Adrenal gland (tissue), 5 donors: Measurements from ENCODE around the gene RAVER1.

Experiments used
- CTCF ChIP-seq, 6 experiments: fragments of 450-650 bp in 4 of 6; fragments of 200-600 bp in 2 of 6; sonication (generic) in 1 of 6; IDR thresholded peaks; 1 replicate in 5 of 6; 2 replicates in 1 of 6; pipeline versions ENCODE4 v1.5.1 to v1.8.0; 2016 to 2021; ENCODE audit warnings: antibody characterized with exemption in 6 of 6, mild to moderate bottlenecking in 2 of 6, moderate library complexity in 1 of 6
- POLR2A ChIP-seq, 2 donors: fragments of 450-650 bp; IDR thresholded peaks; one replicate each; pipeline ENCODE4 v1.6.1; 2017; ENCODE audit warnings: antibody characterized with exemption in 2 of 2, mild to moderate bottlenecking in 2 of 2, moderate library complexity in 1 of 2
- donor health status: DM: no; HTN: no; CAD: no.

- TF ChIP-seq CTCF (IDR thresholded peaks at IDR 0.05) (no peak), POLR2A (IDR thresholded peaks at IDR 0.05) (no peak)
Measured at GRCh38 chr19:10294368-10294697, 39.0 kb downstream of the RAVER1 start.
